ENCODE data around the gene EVC. TPM values are rescaled to one million over a fixed set of nuclear protein-coding genes. Genes with fewer than 3 reads are reported as not detected.
"Not testable (repeated sequence)": the region's sequence is repeated elsewhere in the genome, so short reads cannot be mapped to it uniquely, and the experiment has no call there.

The EVC gene
- total RNA-seq, 4 donors from 2014 or later: 12.2 to 24.1 (median 22.3) TPM

DNA sequence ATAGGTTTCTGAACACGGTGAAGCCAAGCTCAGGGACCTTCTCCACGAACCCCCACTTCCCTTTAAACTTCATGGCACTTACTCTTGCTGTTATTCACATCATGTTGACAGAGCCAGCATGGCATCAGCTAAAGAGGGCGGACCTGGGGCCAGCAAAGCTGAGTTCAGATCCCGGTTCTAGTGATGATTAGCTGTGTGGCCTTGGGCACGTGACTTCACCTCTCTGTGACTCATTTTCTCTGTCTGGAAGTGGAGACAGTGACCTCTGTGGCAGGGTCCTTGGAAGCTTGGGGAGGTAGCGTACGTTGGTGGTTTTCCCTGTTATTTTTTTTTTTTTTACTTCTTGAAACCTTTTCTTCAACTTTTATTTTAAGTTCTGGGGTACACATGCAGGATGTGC, 13.4 kb downstream of the EVC start:
- WGBS, 2 donors: 90 to 94% methylated on average over 7 of the region's 7 CpGs

GRCh38 chr4:5728412-5728811, 17.4 kb downstream of the EVC start:
- 74 to 75% methylated on average over 2 of the region's 2 CpGs for WGBS, 2 donors
- H3K4me3 ChIP-seq (ENCODE audit: low read depth, poor library complexity, severe bottlenecking); DNase-seq (ENCODE audit: low spot score in 2 of 2); intact Hi-C loops (cut with DNase I; ENCODE audit: low total_unique reads): not testable (repeated sequence)

More for the DNA sequence above, 13.4 kb downstream of the EVC start:
- no peak overlapping the region for H3K4me3 ChIP-seq (ENCODE audit: low read depth, poor library complexity, severe bottlenecking)
- no peak for DNase-seq (ENCODE audit: low spot score in 2 of 2)
- TF ChIP-seq CTCF (IDR thresholded peaks at IDR 0.05) (no peak), POLR2A (IDR thresholded peaks at IDR 0.05) (no peak)
- intact Hi-C loops (cut with DNase I; ENCODE audit: low total_unique reads): no loop called here

DNA sequence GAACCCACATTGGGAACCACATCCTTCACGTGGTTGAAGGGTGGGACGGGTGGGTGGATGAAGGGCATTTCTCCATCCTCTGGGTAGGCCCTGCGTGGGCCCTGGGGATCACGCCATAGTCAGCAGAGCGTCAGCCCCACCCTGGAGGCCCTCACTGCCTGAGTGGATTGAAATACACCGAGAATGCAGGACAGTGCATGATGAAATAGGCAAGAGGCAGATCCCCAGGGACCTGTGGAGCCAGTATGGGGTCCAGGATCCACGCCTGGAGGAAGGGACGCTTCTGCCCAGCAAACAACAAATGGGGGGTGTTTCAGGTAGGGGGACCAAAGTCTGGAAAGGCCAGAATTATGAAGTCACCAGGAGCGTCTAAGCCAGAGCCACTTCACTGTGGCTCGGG, 19.4 kb downstream of the EVC start:
- intact Hi-C loops (cut with DNase I; ENCODE audit: low total_unique reads): no loop called here
- WGBS, 2 donors: 83 to 92% methylated on average over 10 of the region's 10 CpGs
- TF ChIP-seq POLR2A (IDR thresholded peaks at IDR 0.05) (no peak), CTCF (IDR thresholded peaks at IDR 0.05) (no peak)
- DNase-seq (ENCODE audit: low spot score in 2 of 2): no peak
- no peak overlapping the region for H3K4me3 ChIP-seq (ENCODE audit: low read depth, poor library complexity, severe bottlenecking)

DNA sequence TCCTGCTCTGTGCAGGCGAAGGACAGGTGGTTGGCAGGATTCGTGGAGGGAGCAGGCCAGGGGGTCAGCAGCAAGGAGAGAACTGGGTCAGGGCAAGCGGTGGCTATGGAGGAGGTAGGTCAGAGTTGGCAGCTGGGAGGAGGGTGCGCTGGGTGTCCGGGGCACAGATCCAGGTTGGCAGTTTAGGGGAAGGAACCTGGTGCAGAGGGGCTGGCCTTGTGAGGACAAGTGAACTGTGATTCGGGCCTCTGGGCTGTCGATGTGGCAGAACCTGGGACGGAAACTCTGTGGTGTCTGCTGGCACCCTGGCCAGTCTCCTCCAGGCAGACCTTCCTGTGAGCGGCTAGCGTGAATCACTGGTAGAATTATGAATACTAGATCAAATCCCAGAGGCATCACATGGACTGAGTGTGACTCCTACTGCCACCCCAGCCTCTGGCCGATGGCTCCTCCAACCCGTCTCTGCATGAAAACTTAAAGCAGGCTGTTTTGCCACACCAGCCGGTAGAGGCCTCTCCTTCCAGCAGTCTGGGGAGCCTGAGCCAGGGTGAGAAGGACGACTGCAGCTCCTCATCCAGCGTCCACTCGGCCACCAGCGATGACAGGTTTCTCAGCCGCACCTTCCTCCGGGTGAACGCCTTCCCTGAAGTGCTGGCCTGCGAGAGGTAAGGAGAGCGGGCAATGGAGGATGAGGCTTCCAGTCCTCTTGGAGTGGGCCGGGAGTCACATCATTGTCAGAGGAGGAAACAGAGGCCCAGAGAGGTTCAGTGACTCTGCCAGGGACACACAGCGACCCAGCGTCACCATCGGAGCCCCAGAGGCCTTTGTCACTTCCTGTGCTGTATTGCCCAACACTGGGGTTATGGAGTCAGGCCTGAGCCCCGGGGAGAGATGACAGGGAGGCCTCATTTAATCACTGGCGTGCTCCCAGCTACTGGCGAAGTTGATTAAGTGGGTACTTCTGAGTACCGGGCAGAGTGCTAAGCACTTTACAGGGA, 20.3 kb downstream of the EVC start:
- 89 to 91% methylated on average over 30 of the region's 30 CpGs for WGBS, 2 donors
- no peak for TF ChIP-seq POLR2A (IDR thresholded peaks at IDR 0.05)
- TF ChIP-seq CTCF (IDR thresholded peaks at IDR 0.05): no peak
- H3K4me3 ChIP-seq (ENCODE audit: low read depth, poor library complexity, severe bottlenecking): no peak overlapping the region
- no peak for DNase-seq (ENCODE audit: low spot score in 2 of 2)
- intact Hi-C loops (cut with DNase I; ENCODE audit: low total_unique reads): no loop called here

GRCh38 chr4:5732158-5732557, 21.2 kb downstream of the EVC start:
- DNase-seq (ENCODE audit: low spot score in 2 of 2): no peak
- intact Hi-C loops (cut with DNase I; ENCODE audit: low total_unique reads): no loop called here
- TF ChIP-seq CTCF (IDR thresholded peaks at IDR 0.05) (no peak), POLR2A (IDR thresholded peaks at IDR 0.05) (no peak)

GRCh38 chr4:5734853-5735252, 23.9 kb downstream of the EVC start:
- no peak for TF ChIP-seq CTCF (IDR thresholded peaks at IDR 0.05)
- H3K4me3 ChIP-seq (ENCODE audit: low read depth, poor library complexity, severe bottlenecking): no peak overlapping the region
- intact Hi-C loops (cut with DNase I; ENCODE audit: low total_unique reads): no loop called here
- WGBS, 2 donors: 75 to 83% methylated on average over 5 of the region's 5 CpGs
- DNase-seq (ENCODE audit: low spot score in 2 of 2): no peak

More at GRCh38 chr4:5732158-5732557, 21.2 kb downstream of the EVC start:
- WGBS, 2 donors: 92 to 93% methylated on average over 10 of the region's 10 CpGs
- H3K4me3 ChIP-seq (ENCODE audit: low read depth, poor library complexity, severe bottlenecking): no peak overlapping the region

Measured in lower leg skin (tissue), 4 donors.